Measurements from ENCODE around the gene NUTF2. TPM values are rescaled to one million over a fixed set of nuclear protein-coding genes. Genes with fewer than 3 reads are reported as not detected.
"Not testable (repeated sequence)": the region's sequence is repeated elsewhere in the genome, so short reads cannot be mapped to it uniquely, and the experiment has no call there.

NUTF2 gene
- total RNA-seq, 1 donor from 2014 or later: 73.2 TPM

DNA sequence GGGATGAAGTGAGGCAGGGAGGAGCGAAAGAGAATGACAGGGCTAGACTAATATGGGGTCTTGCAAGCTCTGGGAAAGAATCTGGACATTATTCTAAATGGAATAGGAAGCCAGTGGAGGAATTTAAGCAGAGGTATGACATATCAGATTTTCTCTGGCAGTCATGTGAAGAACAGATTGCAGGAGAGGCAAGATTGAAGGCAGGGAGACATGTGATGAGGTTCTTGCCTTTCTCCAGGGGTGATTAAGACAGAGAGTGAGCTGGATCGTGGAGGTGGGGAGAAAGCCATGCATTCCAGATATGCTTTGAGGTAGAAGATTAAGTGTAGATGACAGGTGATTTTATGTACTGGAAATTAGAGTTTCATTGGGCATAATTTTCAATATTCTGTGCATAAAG is 8.9 kb upstream of the NUTF2 start:
- DNase-seq: no peak

DNA sequence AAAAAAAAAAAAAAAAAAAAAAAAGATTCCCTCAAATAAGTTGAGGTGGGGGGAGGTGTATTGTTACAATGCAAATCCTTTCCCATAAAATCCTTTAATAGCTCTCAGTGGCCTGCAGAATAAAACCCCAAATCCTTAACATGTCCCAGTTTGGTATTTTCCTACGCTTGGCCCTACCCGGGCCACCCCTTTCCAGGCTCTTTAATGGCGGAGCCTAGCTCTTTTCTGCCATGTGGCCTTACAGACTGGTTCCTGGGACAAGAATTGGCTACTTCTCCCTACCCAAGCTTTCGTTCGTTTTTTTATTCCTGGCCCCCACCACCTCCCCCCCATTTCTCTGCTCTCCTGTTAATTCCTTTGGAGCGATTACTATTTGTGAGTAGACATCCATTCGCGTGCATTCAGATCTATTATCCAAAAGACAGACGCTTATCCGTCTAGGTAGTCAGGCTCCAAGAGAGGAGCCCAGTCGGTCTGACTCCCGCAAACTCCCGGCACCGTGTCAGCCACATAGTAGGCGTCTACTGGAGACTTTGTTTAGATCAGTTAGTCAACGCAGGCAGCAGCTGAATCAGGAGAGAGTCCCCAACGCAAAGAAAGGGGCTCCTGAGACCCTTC is 5.4 kb upstream of the NUTF2 start:
- no peak for DNase-seq

DNA sequence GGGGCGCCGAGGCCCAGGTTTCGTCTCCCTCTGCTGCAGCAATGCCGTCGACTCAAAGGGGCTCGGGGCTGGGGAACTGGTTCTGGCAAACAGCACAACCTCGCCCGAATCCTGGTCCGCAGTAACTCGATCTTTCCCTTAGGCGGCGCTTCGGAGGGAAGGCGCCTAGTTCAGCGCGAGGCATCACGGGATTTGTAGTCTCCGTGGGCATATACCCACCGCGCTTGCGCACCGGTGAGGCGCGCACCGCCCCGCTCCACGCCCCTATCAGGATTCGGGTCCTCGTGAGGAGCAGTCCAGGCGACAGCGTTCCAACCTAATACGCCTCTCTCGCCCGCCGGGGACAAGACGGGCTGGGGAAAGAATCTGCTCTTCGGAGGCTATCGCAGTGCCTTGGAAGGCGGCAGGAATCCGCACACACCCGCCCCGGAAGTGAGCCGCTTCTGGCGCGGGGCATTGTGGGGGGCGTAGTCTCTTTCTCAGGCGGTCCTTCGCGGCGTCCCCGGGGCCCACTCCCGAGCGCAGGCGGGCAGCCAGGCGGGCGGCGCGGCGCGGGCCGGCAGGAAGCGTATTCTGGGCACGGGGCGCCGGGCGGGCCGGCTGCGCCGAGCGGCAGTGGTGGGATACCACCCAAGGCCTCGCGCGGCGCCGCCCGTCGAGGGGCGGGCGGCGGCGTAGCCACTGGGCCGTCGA is 4.8 kb upstream of the NUTF2 start, which contains the start of gene THAP11:
Gene THAP11 (plus strand): TSS at position 505 of the 693 bp plus-strand sequence. CDS start 235 bp downstream, outside the sequence.
- peak; percentile 87 for DNase-seq

DNA sequence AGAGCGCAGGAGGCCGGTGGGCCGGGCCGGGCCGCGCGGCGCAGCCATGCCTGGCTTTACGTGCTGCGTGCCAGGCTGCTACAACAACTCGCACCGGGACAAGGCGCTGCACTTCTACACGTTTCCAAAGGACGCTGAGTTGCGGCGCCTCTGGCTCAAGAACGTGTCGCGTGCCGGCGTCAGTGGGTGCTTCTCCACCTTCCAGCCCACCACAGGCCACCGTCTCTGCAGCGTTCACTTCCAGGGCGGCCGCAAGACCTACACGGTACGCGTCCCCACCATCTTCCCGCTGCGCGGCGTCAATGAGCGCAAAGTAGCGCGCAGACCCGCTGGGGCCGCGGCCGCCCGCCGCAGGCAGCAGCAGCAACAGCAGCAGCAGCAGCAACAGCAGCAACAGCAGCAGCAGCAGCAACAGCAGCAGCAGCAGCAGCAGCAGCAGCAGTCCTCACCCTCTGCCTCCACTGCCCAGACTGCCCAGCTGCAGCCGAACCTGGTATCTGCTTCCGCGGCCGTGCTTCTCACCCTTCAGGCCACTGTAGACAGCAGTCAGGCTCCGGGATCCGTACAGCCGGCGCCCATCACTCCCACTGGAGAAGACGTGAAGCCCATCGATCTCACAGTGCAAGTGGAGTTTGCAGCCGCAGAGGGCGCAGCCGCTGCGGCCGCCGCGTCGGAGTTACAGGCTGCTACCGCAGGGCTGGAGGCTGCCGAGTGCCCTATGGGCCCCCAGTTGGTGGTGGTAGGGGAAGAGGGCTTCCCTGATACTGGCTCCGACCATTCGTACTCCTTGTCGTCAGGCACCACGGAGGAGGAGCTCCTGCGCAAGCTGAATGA is 4.0 kb upstream of the NUTF2 start:
- DNase-seq: peak; percentile 70

DNA sequence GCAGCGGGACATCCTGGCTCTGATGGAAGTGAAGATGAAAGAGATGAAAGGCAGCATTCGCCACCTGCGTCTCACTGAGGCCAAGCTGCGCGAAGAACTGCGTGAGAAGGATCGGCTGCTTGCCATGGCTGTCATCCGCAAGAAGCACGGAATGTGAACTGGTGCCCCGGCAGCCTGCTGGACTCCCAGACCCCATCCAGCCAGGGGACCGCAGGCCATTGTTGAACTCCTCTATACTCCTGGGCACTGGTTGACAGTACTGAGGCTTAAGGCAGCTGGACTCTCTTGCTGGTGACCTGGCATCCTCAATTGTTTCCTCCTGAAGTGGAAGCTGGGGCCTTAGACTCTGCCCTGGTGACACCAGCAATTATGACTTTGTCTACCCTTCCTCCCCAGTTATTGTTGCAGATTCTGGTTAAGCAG is 3.4 kb upstream of the NUTF2 start:
- DNase-seq: no peak

DNA sequence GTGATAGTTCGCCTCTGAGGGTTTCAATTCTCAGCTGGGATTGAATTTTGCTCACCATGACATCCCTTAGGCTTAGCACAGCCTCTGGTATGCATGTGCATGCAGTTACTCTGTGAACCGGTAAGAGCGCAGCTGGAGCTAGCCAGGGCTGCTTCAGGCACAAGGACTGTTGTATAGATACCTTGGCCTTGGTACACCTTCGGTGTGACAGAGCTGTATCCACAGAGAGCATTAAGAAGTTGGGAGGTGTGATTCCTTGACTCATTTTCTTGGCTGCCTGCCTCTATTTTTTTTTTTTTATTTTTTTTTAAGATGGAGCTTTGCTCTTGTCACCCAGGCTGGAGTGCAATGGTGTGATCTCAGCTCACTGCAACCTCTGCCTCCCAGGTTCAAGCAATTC is 2.2 kb upstream of the NUTF2 start:
- no peak for DNase-seq

DNA sequence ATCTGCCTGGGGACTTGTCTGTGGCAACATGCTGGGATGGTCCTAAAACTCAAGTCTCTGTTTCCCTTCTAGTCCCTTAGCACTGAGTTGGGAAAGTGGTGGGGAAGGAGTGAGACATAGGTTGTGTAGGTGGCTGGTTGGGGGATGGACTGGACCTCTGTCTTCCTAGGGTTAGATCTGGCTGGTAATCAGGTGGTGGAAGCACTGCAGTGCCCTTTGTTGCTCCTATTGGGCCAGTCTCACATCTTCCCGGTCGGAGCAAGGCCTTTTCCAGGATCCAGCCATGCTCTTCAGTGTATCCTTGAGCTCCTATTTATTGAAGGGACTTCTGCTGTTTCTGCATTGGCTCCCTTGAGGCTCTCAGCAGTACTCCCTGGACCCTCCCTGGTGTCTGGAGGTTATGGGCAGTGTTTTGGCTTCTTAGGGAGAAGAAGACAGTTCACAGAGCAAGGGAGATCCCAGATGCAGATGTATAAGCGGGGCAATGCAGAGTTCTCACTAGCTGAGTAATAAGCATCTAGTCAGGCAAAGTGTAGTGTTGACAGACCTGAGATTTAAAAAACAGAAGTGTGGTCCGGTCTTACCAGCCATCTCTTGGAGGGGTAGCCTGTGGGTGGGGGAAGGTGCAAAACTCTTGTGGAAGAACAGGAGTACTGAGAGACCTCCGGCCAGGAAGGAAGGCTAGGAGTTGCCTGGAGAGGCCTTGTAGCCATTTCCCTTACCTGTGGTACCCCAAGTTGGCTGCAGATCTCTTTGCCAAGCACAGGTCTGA is 1.3 kb upstream of the NUTF2 start:
- no peak for DNase-seq

DNA sequence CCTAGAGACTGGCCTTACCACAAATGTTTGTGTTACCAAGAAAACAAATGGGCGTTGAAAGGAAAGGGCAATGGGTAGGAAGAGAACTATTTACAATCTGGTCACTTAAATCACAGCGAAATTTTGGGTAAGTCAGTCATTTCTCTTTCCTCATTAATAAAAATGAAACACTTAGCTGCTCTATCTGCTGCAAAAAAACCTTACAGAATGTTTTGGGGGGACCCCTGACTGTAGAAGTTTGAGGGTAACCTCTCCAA is 742 bp upstream of the NUTF2 start:
- no peak for DNase-seq

DNA sequence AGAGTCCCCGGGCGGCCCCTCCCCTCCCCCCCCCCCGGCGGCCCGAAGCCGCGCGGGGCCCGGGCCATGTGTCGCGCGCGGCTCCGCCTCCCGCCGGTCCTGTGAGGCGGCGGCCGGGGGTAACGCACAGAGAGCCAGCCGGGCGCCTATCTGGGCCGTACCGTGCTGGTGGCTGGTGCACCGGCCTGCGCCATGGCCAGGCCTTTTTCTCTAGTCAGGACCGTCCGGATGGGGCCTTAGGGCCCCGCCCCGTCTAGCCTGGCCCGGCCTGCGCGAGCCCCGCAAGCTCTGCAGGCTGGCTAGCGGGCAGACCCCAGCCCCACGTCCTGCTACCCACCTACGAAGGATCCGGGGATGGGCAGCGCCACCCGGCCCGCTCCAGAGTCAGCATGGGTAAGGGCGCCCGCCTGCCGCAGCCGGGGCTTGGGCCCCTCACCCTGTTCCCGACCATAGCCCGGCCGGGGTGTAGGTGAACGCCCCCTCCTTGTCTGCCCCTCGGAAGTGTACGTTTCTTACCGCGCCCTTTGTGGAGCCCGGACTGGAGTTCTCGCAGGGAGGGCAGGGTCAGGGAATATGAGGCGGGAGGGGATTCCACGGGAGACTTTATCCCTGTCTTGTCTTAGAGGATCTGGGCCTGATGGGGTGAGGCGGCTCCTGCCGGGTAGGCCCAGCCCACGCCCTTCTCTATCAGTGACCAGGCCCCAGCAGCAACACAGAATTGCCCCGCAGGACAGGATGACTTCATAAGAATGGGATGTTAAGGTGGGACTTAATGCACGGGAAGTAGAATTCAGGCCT is 530 bp downstream of the NUTF2 start, which contains the start of gene CENPT:
Gene CENPT (minus strand): TSS at position 630 of the 798 bp plus-strand sequence. CDS start 13,834 bp downstream, outside the sequence.
- no peak for DNase-seq

DNA sequence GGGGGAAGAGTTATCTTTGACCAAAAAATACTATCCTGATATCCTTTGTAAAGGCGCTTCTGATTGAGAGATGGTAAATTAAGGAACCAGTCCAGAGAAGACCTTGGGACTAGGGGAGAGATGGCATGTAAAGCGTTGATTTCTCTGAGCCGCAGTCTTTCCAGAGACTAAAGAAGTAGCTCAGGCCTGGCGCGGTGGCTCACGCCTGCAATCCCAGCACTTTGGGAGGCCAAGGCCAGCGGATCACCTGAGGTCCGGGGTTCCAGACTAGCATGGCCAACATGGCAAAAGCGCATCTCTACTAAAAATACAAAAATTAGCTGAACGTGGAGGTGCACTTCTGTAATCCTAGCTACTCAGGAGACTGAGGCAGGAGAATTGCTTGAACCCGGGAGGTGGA is 1.4 kb downstream of the NUTF2 start:
- DNase-seq: no peak

DNA sequence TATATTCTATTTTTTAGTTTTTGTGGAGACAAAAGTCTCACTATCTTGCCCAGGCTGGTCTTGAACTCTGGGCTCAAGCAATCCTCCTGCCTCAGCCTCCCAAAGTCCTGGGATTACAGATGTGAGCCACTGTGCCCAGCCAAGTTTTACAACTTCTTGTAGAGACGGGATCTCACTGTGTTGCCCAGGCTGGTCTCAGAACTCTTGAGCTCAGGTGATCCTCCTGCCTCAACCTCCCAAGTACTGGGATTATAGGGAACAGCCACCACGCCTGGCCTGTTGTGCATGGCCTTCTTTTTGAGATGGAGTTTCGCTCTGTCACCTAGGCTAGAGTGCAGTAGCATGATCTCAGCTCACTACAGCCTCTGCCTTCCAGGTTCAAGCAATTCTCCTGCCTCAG is 6.9 kb downstream of the NUTF2 start:
- no peak for DNase-seq

DNA sequence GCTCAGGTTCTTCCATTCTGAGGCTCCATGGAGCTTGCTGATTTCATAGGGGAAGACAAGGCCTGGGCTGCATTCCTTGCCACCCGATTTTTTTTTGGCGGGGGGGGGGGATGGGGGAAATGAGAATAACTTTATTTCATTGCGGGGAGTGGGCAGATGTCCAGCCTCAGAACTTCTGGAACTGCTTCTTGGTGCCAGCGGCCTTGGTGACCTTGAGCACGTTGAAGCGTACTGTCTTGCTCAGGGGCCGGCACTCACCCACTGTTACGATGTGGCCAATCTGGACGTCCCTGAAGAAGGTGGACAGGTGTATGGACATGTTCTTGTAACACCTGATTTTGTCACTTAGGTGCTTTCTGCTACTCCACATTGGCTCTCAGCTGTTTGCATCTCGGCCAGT is 9.1 kb downstream of the NUTF2 start:
- no peak for DNase-seq

DNA sequence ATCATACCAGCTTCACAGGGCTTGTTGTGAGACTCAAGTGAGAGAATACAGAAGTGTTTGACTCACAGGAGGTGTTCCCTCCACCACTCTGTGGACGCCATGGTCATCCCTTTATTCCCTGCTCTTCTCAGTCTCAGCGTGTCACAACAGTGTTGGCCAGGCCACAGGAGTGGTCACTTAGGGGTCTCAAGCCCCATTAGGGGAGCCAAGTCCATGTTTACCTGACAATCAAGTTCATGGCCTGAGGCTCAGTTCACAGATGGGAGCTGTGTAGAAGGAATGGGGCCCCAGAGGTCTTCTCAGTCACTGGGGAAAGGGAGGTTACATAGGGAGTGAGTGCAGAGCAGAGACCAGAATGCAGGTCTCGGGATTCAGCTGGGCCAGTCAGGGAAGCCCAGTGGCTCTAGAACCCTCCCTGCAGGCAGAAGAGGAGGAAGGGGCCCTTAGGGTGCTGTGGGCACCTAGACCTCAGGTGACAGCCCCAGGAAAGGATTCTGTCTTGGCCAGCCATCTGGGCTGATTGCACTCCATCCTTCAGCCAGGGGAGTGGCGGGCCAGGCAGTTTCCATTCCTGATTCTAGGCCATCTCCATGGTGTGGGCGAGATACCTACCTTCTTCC is 10.3 kb downstream of the NUTF2 start:
- no peak for DNase-seq

DNA sequence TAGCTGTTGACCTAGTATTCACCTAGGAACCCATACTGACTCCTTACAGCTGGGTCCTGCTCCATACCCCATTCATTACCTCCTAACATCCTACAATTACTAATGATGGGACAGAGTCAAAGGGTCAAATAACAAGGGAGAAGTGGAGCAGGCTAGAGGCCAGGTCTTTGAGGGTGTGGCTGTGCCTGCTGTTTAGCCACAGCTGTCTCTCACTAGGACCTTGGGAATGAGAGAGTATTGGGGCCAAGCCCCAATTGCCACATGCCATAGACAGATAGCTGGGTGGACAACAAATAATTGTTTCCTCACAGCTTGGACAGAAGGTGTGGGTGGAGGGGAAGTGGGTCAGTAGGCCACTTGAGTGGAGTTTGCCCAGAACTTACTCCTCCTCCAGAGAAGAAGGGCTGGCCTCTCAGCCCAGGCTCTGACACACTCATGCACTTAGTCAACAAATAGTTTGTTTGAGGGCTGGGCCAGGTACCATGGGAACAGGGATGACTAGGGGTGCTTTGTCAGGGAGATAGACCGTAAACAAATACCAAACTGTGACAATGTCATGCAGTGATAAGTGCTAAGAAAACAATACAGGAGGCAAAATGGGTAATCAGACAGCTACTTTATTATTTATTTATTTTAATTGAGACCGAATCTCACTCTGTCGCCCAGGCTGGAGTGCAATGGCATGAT is 11.0 kb downstream of the NUTF2 start:
- DNase-seq: no peak

DNA sequence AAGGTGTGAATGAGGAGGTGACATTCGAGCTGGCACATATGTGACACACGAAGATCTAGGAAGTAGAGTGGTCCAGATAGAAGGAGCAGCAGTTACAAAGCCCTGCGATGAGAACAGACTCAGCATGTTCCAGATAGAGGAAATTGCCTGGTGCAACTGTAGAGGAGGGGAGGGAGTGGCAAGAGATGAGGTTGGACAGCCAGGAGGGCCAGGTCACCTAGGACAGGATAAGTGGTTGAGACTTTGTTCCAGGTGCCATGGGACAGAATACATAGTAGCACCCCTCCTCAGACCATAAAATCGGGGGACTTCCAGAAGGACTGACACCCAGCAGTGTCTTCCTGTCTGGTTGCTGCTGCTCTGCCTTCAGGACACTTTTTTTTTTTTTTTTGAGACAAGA is 11.8 kb downstream of the NUTF2 start:
- DNase-seq: no peak

DNA sequence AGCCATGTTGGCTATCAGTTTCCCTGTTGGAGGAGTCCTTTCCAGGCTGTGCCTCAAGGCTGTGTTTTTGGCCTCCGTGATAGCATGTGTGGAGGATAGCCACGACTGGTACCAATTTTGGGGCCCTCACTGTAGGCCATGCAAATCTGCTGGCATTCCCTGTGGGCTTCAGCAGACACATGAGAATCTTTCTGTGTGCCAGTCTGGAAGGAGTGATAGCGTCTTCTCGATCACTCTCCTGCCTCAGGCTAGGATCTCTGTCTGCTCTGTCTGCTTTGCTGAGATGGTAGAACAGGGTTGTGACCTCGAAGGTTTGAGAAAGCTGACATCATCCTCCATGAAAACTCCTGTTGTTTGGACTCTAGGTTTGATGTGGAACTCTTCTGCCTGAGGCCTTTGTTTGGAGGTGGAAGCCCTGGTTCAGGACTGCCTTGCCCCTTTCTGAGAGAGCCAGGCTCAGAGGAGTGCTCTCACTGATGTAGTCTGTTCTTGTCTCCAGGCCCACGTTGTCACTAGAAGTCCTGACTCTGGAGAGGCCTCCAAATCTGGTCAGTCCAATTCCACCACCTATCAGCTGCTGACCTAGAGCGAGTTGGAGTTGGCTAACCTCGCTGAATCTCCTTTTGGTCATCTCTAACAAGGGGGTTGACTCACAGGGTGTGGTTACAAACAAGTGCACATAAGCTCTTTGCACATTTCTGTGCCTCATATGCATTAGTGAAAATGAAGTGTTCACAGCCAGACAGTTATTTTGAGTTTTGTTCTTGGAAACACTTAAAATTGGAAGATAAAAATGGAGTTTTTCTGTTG is 14.1 kb downstream of the NUTF2 start:
- no peak for DNase-seq

DNA sequence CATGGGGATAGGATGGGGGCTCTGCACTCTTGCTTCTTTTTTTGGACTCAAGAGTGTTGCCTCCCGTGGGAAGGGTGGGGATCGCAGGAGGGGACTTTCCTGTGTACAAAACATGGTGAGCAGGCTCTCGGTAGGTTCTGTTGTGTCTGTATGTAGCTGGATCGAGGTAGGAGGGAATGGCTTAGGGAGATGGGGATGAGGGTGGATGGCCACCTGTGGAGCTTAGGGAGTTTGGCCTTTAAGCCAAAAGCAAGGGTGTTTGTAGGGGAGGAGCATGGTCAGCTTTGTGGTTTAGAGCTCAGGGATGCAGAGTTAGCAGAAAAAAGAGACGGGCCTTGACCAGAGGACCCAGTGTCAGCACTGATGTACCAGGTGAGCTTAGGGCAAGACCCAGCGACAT is 15.1 kb downstream of the NUTF2 start:
- no peak for DNase-seq

DNA sequence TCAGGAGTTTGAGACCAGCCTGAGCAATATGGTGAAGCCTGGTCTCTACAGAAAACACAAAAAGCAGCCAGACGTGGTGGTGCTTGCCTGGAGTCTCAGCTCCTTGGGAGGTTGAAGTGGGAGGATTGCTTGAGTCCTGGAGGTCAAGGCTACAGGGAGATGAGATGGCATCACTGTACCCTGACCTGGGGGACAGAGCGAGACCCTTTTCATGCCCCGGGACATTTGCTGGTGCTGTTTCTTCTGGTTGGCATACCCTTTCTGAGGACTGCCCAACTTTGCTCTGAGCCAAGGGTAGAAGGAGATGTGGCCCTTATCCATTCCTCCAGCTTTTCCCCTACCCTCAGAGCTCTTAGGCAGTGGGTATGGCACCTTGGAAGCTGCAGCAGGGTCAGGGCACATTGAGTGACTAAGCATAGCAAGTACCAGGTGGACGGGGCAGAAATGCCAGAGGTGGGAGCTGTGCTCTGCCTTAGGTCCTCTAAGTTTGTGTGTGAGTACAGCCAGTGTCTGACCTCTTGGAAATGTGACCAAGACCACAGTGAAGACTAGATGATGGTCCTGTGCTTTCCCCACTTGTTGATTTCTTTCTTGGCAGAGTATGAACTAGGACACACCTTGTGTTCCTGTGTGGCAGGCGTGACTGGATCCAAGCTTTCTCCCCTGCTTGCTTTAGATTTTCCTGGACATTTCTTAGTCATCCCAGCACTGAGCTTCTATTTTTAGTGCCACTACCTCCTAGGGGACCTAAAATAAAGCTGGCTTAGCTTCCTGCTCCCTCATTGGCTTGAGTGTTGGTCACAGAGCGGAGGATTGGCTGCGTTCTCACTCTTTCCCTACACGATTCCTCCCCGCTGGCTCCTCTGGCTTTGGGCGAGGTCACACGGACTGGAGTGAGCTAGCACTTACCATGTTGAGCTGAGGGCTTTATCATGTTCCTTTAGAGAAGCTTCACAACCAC is 16.2 kb downstream of the NUTF2 start:
- DNase-seq: peak; percentile 54

DNA sequence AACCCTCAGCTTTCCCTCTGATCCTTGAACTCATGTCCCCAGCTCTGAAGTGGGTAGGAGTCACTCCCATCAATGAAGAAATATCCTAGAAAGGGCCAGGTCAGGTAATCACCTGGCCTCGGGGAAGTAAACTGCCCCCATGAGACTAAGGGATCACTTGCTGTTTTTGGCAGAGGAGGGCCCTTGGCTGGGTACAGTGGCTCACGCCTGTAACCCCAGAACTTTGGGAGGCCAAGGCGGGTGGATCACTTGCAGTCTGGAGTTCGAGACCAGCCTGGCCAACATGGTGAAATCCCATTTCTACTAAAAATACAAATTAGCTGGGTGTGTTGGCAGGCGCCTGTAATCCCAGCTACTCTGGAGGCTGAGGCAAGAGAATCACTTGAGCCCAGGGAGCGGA is 17.3 kb downstream of the NUTF2 start:
- not testable (repeated sequence) for DNase-seq

Data from occipital lobe (tissue), 2 donors.